ENCODE results near the gene EBLN1. TPM values are rescaled to one million over a fixed set of nuclear protein-coding genes. Genes with fewer than 3 reads are reported as not detected.

EBLN1 gene
- total RNA-seq (2014; rRNA removed; shearing (Covaris generic)) = not detected in 2 replicates

- DNase-seq (ENCODE audit: low read depth in 1 of 2, low spot score in 2 of 2) = no peak
- Histone ChIP-seq H3K9me3 (replicated peaks) (no peaks in the 10 kb centered on the region), H3K36me3 (no peaks in the 10 kb centered on the region), H3K27ac (no peak within 1 kb of the TSS), H3K4me1 (replicated peaks) (no peaks in the 10 kb centered on the region), H3K27me3 (replicated peaks) (peaks cover 10% of the 10 kb centered on the region; the same call in 1 of the 2 replicates), H3K4me3 (no peak within 1 kb of the TSS)
Observed at GRCh38 chr10:22217842-22218241, at the start of gene EBLN1. EBLN1 (minus strand) TSS chr10:22218015; CDS start chr10:22209983, 8,032 bp downstream.

DNA sequence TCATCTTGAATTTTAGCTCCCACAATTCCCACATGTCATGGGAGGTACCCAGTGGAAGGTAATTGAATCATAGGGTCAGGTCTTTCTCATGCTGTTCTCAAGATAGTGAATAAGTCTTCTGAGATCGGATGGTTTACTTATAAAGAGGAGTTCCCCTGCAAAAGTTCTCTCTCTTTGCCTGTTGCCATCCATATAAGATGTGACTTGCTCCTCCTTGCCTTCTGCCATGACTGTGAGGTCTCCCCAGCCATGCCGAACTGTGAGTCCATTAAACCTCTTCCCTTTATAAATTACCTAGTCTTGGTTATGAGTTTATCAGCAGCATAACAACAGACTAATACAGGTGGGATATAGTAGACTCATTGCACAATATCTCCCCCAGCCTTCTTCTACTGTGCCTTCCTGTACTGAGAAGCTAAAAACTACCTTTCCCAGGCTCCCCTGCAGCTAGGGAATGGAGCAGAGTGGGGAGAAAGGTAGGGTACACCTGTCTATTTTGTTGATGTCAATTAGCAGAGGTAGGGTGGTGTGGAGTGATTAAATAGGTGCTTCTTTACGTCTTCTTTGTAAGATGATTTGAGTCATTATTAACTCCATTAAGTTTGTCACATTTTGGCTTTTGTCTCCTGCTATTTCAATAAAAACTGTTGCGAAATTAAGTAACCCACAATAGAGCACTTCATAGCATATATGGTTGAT, 48.2 kb upstream of the EBLN1 start:
- Histone ChIP-seq H3K4me1 (replicated peaks) (no peaks in the 10 kb centered on the region), H3K4me3 (no peak overlapping the region), H3K27ac (no peak overlapping the region), H3K9me3 (replicated peaks) (no peaks in the 10 kb centered on the region), H3K36me3 (no peaks in the 10 kb centered on the region), H3K27me3 (replicated peaks) (peaks cover 9% of the 10 kb centered on the region; the same call in 1 of the 2 replicates)
- DNase-seq (ENCODE audit: low read depth in 1 of 2, low spot score in 2 of 2) = no peak

GRCh38 chr10:22263106-22263505, 45.3 kb upstream of the EBLN1 start:
- H3K36me3 ChIP-seq = no peaks in the 10 kb centered on the region
- no peak overlapping the region for H3K27ac ChIP-seq
- H3K4me3 ChIP-seq = no peak overlapping the region
- no peak for DNase-seq (ENCODE audit: low read depth in 1 of 2, low spot score in 2 of 2)
- H3K4me1 ChIP-seq (replicated peaks) = no peaks in the 10 kb centered on the region
- peaks cover 7% of the 10 kb centered on the region for H3K27me3 ChIP-seq (replicated peaks)
- no peaks in the 10 kb centered on the region for H3K9me3 ChIP-seq (replicated peaks)

GRCh38 chr10:22259280-22259679, 41.5 kb upstream of the EBLN1 start:
- H3K9me3 ChIP-seq (replicated peaks) = no peaks in the 10 kb centered on the region
- no peak overlapping the region for H3K27ac ChIP-seq
- no peaks in the 10 kb centered on the region for H3K36me3 ChIP-seq
- H3K4me3 ChIP-seq = no peak overlapping the region
- peaks cover 14% of the 10 kb centered on the region for H3K27me3 ChIP-seq (replicated peaks)
- no peaks in the 10 kb centered on the region for H3K4me1 ChIP-seq (replicated peaks)
- no peak for DNase-seq (ENCODE audit: low read depth in 1 of 2, low spot score in 2 of 2)

DNA sequence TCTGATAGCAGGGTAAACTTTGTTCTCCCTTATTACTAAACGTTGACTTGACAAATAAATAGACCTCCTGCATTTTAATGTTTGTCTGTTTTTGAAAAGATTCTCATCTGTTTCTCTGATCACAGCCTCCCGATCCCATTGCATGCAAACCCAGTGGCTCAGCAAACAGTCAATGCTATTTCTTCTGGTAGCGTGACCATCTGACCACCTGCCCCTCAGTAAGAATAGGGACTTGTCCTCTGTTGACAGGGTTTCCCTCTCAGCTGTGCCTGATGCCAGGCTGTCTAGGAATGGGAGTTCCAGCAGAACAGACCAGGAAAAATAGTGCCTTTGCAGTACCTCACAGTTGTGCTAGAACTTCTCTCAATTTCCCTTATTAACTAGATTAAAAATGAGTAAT, 40.7 kb upstream of the EBLN1 start:
- no peak for DNase-seq (ENCODE audit: low read depth in 1 of 2, low spot score in 2 of 2)
- Histone ChIP-seq H3K27ac (no peak overlapping the region), H3K36me3 (no peaks in the 10 kb centered on the region)

GRCh38 chr10:22253580-22253882, 35.7 kb upstream of the EBLN1 start:
- Histone ChIP-seq H3K4me1 (replicated peaks) (peaks cover 6% of the 10 kb centered on the region), H3K9me3 (replicated peaks) (no peaks in the 10 kb centered on the region), H3K4me3 (no peak overlapping the region), H3K27ac (no peak overlapping the region), H3K27me3 (replicated peaks) (peaks cover 11% of the 10 kb centered on the region), H3K36me3 (no peaks in the 10 kb centered on the region)
- DNase-seq (ENCODE audit: low read depth in 1 of 2, low spot score in 2 of 2) = no peak

More for the DNA sequence above, 40.7 kb upstream of the EBLN1 start:
- Histone ChIP-seq H3K27me3 (replicated peaks) (peaks cover 14% of the 10 kb centered on the region), H3K4me1 (replicated peaks) (no peaks in the 10 kb centered on the region), H3K9me3 (replicated peaks) (no peaks in the 10 kb centered on the region), H3K4me3 (no peak overlapping the region)

- H3K4me3 ChIP-seq = peak overlapping the region; percentile 46
- no peaks in the 10 kb centered on the region for H3K36me3 ChIP-seq
- no peak for DNase-seq (ENCODE audit: low read depth in 1 of 2, low spot score in 2 of 2)
- no peaks in the 10 kb centered on the region for H3K9me3 ChIP-seq (replicated peaks)
- peaks cover 8% of the 10 kb centered on the region for H3K27me3 ChIP-seq (replicated peaks)
- H3K4me1 ChIP-seq (replicated peaks) = peaks cover 6% of the 10 kb centered on the region
- H3K27ac ChIP-seq = no peak overlapping the region; the same call in 1 of the 2 replicates
Observed at GRCh38 chr10:22252801-22253579, 35.2 kb upstream of the EBLN1 start.

- H3K27me3 ChIP-seq (replicated peaks) = peaks cover 8% of the 10 kb centered on the region
- no peak for DNase-seq (ENCODE audit: low read depth in 1 of 2, low spot score in 2 of 2)
- H3K36me3 ChIP-seq = no peaks in the 10 kb centered on the region
- H3K4me3 ChIP-seq = peak overlapping the region; percentile 46
- H3K27ac ChIP-seq = peak overlapping the region; percentile 61
- H3K9me3 ChIP-seq (replicated peaks) = no peaks in the 10 kb centered on the region
- H3K4me1 ChIP-seq (replicated peaks) = peaks cover 11% of the 10 kb centered on the region
Observed at GRCh38 chr10:22252224-22252800, 34.5 kb upstream of the EBLN1 start.

DNA sequence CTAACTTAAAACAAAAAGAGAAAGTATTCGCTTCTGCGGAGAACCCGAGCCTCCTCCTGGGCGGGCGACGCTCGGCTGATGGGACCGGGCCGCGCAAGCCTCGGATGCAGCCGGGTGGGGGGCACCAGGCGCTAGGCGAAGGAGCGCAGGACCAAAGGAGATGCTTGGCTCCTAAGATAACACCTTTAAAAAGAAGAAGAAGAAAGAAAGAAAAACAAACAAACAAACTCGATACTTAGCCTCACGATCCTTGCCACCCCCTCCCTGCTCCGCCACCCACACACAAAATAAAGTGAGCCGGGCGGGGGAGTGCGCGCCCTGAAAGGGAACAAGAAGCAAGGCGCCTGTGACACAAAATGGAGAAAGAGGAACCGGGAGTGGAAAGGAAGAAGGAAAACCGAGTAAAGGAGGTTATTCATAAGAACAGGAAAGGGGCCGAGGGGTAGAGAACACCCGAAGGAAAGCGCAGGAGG, 34.0 kb upstream of the EBLN1 start:
- H3K27ac ChIP-seq = peak overlapping the region; percentile 61
- no peaks in the 10 kb centered on the region for H3K9me3 ChIP-seq (replicated peaks)
- H3K36me3 ChIP-seq = no peaks in the 10 kb centered on the region
- H3K27me3 ChIP-seq (replicated peaks) = peaks cover 8% of the 10 kb centered on the region
- peak; percentile 55 to 75 for DNase-seq (ENCODE audit: low read depth in 1 of 2, low spot score in 2 of 2)
- peaks cover 16% of the 10 kb centered on the region for H3K4me1 ChIP-seq (replicated peaks)
- H3K4me3 ChIP-seq = peak overlapping the region; percentile 46

DNA sequence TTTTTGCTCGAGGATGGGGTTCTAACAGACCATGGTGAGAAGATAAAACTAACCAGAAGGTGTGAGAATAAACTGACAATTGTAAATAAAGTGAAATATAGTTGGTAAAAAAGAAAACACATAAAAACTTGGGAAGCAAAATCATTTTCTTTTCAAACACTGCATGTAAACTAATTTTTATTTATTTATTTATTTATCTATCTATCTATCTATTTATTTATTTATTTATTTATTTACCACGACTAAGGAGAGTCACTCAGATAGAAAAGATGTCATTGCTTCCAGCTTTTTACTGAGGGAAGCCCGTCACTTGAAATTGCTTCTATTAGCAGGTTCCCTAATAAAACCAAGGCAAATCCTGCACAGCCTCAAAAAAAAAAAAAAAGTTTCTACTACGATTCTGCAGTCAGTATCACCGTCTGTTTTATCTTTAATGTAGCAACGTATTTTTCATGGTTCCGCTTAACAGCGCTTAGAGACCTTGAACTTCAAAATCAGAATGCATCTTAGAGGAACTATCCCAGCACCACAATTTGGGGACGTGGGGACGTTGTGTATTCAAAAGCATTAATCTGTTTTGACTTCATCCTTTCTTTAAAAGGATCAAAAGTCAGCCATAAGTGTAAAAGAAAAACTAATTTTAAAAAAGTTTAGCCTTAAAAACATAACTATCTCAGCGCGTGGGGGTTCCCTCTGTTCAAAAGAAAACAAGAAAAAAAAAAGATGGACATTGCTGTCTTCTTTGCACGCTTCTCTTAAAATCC, 33.3 kb upstream of the EBLN1 start:
- Histone ChIP-seq H3K27me3 (replicated peaks) (peaks cover 5% of the 10 kb centered on the region), H3K36me3 (no peaks in the 10 kb centered on the region), H3K27ac (peak overlapping the region; percentile 61), H3K4me3 (peak overlapping the region; percentile 46), H3K9me3 (replicated peaks) (no peaks in the 10 kb centered on the region), H3K4me1 (replicated peaks) (peaks cover 23% of the 10 kb centered on the region)
- no peak for DNase-seq (ENCODE audit: low read depth in 1 of 2, low spot score in 2 of 2)

GRCh38 chr10:22247636-22248035, 29.8 kb upstream of the EBLN1 start:
- DNase-seq (ENCODE audit: low read depth in 1 of 2, low spot score in 2 of 2) = no peak
- no peak overlapping the region for H3K4me3 ChIP-seq
- peak overlapping the region; percentile 66 for H3K27ac ChIP-seq
- H3K4me1 ChIP-seq (replicated peaks) = peaks cover 33% of the 10 kb centered on the region
- no peaks in the 10 kb centered on the region for H3K9me3 ChIP-seq (replicated peaks)
- no peaks in the 10 kb centered on the region for H3K36me3 ChIP-seq
- no peaks in the 10 kb centered on the region for H3K27me3 ChIP-seq (replicated peaks)

- Histone ChIP-seq H3K27ac (peak overlapping the region; percentile 66), H3K36me3 (no peaks in the 10 kb centered on the region), H3K4me1 (replicated peaks) (peaks cover 29% of the 10 kb centered on the region), H3K4me3 (no peak overlapping the region), H3K9me3 (replicated peaks) (no peaks in the 10 kb centered on the region), H3K27me3 (replicated peaks) (no peaks in the 10 kb centered on the region)
- peak in 1 of 2 experiments; percentile 72 for DNase-seq (ENCODE audit: low read depth in 1 of 2, low spot score in 2 of 2)
Observed at GRCh38 chr10:22246680-22247391, 29.0 kb upstream of the EBLN1 start.

DNA sequence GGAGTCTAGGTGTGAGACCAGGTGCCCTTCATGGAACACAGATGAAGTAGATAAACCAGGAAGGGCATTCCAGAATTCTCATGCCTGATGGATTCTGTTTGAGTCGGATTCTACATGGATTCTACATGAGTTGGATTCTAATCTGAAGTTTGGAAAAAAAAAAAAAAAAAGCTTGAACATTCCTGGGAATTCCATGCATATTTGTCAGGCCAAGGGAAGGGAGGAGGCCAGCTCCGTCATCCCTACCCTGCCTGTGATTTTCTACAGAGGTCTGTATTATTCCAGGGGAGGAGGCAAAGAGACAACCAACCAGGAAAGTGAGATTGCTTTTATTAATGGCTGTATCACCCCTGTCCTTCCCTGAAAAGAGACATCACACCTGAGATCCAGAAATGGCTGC, 27.8 kb upstream of the EBLN1 start:
- DNase-seq (ENCODE audit: low read depth in 1 of 2, low spot score in 2 of 2) = peak; percentile 64 to 66
- Histone ChIP-seq H3K27me3 (replicated peaks) (no peaks in the 10 kb centered on the region), H3K9me3 (replicated peaks) (no peaks in the 10 kb centered on the region), H3K4me1 (replicated peaks) (peaks cover 29% of the 10 kb centered on the region), H3K27ac (peak overlapping the region; percentile 66), H3K36me3 (no peaks in the 10 kb centered on the region), H3K4me3 (no peak overlapping the region)

Measured in SJSA1 (cell line).